ENCODE measurements around the gene TMEM248.
"Not testable (repeated sequence)": the region's sequence is repeated elsewhere in the genome, so short reads cannot be mapped to it uniquely, and the experiment has no call there.

Gene TMEM248

GRCh38 chr7:66994051-66994450 lies 73.0 kb downstream of the TMEM248 start:
- H3K27me3 Mint-ChIP-seq, H3K9me3 Mint-ChIP-seq: not testable (repeated sequence)
- Mint-ChIP-seq H3K4me1 (ENCODE audit: low read depth) (peaks cover 42% of the 10 kb centered on the region), H3K36me3 (ENCODE audit: low read depth) (peaks cover 28% of the 10 kb centered on the region), H3K4me3 (peak overlapping the region; percentile 100), H3K27ac (peak overlapping the region; percentile 100)

GRCh38 chr7:66994691-66995049 lies 73.6 kb downstream of the TMEM248 start:
- Mint-ChIP-seq H3K4me3 (peak overlapping the region; percentile 100), H3K4me1 (ENCODE audit: low read depth) (peaks cover 42% of the 10 kb centered on the region), H3K27ac (peak overlapping the region; percentile 100), H3K36me3 (ENCODE audit: low read depth) (peaks cover 28% of the 10 kb centered on the region)
- not testable (repeated sequence) for H3K27me3 Mint-ChIP-seq, H3K9me3 Mint-ChIP-seq

GRCh38 chr7:66995050-66995776 lies 74.2 kb downstream of the TMEM248 start, which contains the start of gene SBDS:
SBDS (minus strand) TSS chr7:66995586; CDS start chr7:66995417, 169 bp downstream.
- Mint-ChIP-seq H3K4me1 (ENCODE audit: low read depth) (peaks cover 42% of the 10 kb centered on the region), H3K36me3 (ENCODE audit: low read depth) (peaks cover 27% of the 10 kb centered on the region), H3K4me3 (peak within 1 kb of the TSS; percentile 100), H3K27ac (peak within 1 kb of the TSS; percentile 100)
- H3K27me3 Mint-ChIP-seq, H3K9me3 Mint-ChIP-seq: not testable (repeated sequence)

GRCh38 chr7:66996444-66997191 lies 75.6 kb downstream of the TMEM248 start, which contains the start of gene TYW1:
TYW1 (plus strand) TSS chr7:66996833; CDS start chr7:66996979, 146 bp downstream.
- Mint-ChIP-seq H3K4me1 (ENCODE audit: low read depth) (peaks cover 42% of the 10 kb centered on the region), H3K4me3 (peak within 1 kb of the TSS; percentile 100), H3K36me3 (ENCODE audit: low read depth) (peaks cover 25% of the 10 kb centered on the region), H3K27ac (peak within 1 kb of the TSS; percentile 98)
- H3K27me3 Mint-ChIP-seq, H3K9me3 Mint-ChIP-seq: not testable (repeated sequence)

- Mint-ChIP-seq H3K4me1 (ENCODE audit: low read depth) (peaks cover 21% of the 10 kb centered on the region), H3K36me3 (ENCODE audit: low read depth) (peaks cover 29% of the 10 kb centered on the region)
- not testable (repeated sequence) for H3K4me3 Mint-ChIP-seq, H3K27me3 Mint-ChIP-seq, H3K27ac Mint-ChIP-seq, H3K9me3 Mint-ChIP-seq
Observed at GRCh38 chr7:67000601-67001258, 79.7 kb downstream of the TMEM248 start.

GRCh38 chr7:67004145-67004544 lies 83.1 kb downstream of the TMEM248 start:
- not testable (repeated sequence) for H3K27me3 Mint-ChIP-seq; H3K27ac Mint-ChIP-seq; H3K4me1 Mint-ChIP-seq (ENCODE audit: low read depth); H3K4me3 Mint-ChIP-seq; H3K9me3 Mint-ChIP-seq
- H3K36me3 Mint-ChIP-seq (ENCODE audit: low read depth) = peaks cover 58% of the 10 kb centered on the region

GRCh38 chr7:67006965-67007364 lies 85.9 kb downstream of the TMEM248 start:
- Mint-ChIP-seq H3K27me3 (no peaks in the 10 kb centered on the region), H3K36me3 (ENCODE audit: low read depth) (peaks cover 60% of the 10 kb centered on the region), H3K9me3 (no peaks in the 10 kb centered on the region), H3K4me1 (ENCODE audit: low read depth) (peaks cover 3% of the 10 kb centered on the region), H3K4me3 (no peak overlapping the region), H3K27ac (no peak overlapping the region)
